B cell (primary cell): ENCODE measurements around the gene HERPUD1.

Experiments used
- EZH2 ChIP-seq: IDR thresholded peaks from 2 replicates; pipeline ENCODE4 v1.6.1; 2012; ENCODE audit warnings: borderline replicate concordance, low read depth, mild to moderate bottlenecking, moderate library complexity, low read length; ENCODE audit not compliant: insufficient read depth, poor library complexity, severe bottlenecking
- TF ChIP-seq, protein P1 (sequence below): fragments of 200-600 bp; IDR thresholded peaks from one replicate; pipeline ENCODE4 v1.8.0; 2022; ENCODE audit warnings: antibody characterized with exemption, mild to moderate bottlenecking

DNA sequence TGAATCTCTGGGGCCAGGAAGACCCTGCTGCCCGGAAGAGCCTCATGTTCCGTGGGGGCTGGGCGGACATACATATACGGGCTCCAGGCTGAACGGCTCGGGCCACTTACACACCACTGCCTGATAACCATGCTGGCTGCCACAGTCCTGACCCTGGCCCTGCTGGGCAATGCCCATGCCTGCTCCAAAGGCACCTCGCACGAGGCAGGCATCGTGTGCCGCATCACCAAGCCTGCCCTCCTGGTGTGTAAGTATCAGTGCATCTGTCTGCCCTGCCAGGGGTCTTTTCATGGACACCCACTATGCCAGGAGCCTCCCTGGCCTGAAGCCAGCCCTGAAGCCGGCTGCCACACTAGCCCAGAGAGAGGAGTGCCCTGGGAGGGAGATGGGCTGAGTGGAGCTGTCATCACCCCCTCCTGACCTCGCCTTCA, 29.9 kb downstream of the HERPUD1 start, which contains the start of gene CETP:
- TF ChIP-seq, protein P1, sequence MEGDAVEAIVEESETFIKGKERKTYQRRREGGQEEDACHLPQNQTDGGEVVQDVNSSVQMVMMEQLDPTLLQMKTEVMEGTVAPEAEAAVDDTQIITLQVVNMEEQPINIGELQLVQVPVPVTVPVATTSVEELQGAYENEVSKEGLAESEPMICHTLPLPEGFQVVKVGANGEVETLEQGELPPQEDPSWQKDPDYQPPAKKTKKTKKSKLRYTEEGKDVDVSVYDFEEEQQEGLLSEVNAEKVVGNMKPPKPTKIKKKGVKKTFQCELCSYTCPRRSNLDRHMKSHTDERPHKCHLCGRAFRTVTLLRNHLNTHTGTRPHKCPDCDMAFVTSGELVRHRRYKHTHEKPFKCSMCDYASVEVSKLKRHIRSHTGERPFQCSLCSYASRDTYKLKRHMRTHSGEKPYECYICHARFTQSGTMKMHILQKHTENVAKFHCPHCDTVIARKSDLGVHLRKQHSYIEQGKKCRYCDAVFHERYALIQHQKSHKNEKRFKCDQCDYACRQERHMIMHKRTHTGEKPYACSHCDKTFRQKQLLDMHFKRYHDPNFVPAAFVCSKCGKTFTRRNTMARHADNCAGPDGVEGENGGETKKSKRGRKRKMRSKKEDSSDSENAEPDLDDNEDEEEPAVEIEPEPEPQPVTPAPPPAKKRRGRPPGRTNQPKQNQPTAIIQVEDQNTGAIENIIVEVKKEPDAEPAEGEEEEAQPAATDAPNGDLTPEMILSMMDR = no peak
- no peak for TF ChIP-seq EZH2
